GM06990 (cell line): ENCODE measurements around the gene PSG1.
"Not testable (repeated sequence)": the region's sequence is repeated elsewhere in the genome, so short reads cannot be mapped to it uniquely, and the experiment has no call there.

Experiments used
- DNase-seq: peaks from one replicate; pipeline ENCODE4 v3.0.0-alpha.2; 2011; ENCODE audit not compliant: insufficient read length; ENCODE audit errors: extremely low read depth
- H3K27me3 ChIP-seq: replicated peaks from 2 replicates; pipeline ENCODE4 v1.6.0; 2011; ENCODE audit warnings: low read length; ENCODE audit not compliant: control insufficient read depth, insufficient read depth
- H3K36me3 ChIP-seq: 2 replicates; pipeline ENCODE4 v1.5.1; 2011; ENCODE audit warnings: low read length; ENCODE audit not compliant: control insufficient read depth, insufficient read depth
- H3K4me3 ChIP-seq: replicated peaks from 2 replicates; pipeline ENCODE4 v1.5.1; 2011; ENCODE audit warnings: low read depth, mild to moderate bottlenecking, control low read depth, low read length
- CTCF ChIP-seq: IDR thresholded peaks from 2 replicates; pipeline ENCODE4 v1.5.1; 2011; ENCODE audit warnings: low read length, control low read depth, mild to moderate bottlenecking, inconsistent platforms; ENCODE audit not compliant: insufficient read depth, poor library complexity, severe bottlenecking

The PSG1 gene

GRCh38 chr19:42879613-42880012 lies at the start of gene PSG1:
Gene PSG1 (minus strand): TSS chr19:42879713. CDS start chr19:42879581, 132 bp downstream.
- DNase-seq, result no peak
- no peaks in the 10 kb centered on the region for H3K36me3 ChIP-seq
- H3K4me3 ChIP-seq, result no peak within 1 kb of the TSS
- no peak for TF ChIP-seq CTCF
- H3K27me3 ChIP-seq, result no peaks in the 10 kb centered on the region

GRCh38 chr19:42928896-42929295 lies 49.4 kb upstream of the PSG1 start:
- no peak for TF ChIP-seq CTCF

GRCh38 chr19:42926781-42927180 lies 47.3 kb upstream of the PSG1 start:
- no peak for DNase-seq

More at GRCh38 chr19:42928896-42929295, 49.4 kb upstream of the PSG1 start:
- no peak overlapping the region for H3K4me3 ChIP-seq
- DNase-seq, result no peak
- no peaks in the 10 kb centered on the region for H3K36me3 ChIP-seq
- no peaks in the 10 kb centered on the region; the same call in 1 of the 2 replicates for H3K27me3 ChIP-seq

GRCh38 chr19:42923106-42923505 lies 43.6 kb upstream of the PSG1 start:
- H3K4me3 ChIP-seq, H3K27me3 ChIP-seq, DNase-seq, H3K36me3 ChIP-seq: not testable (repeated sequence)
- peak; percentile 80 for TF ChIP-seq CTCF

More at GRCh38 chr19:42926781-42927180, 47.3 kb upstream of the PSG1 start:
- Histone ChIP-seq H3K4me3 (no peak overlapping the region), H3K36me3 (no peaks in the 10 kb centered on the region), H3K27me3 (no peaks in the 10 kb centered on the region; the same call in 1 of the 2 replicates)
- no peak for TF ChIP-seq CTCF

- not testable (repeated sequence) for H3K27me3 ChIP-seq, H3K4me3 ChIP-seq, H3K36me3 ChIP-seq, DNase-seq
Observed at GRCh38 chr19:42920971-42921370, 41.5 kb upstream of the PSG1 start.

- no peaks in the 10 kb centered on the region for H3K36me3 ChIP-seq
- no peak for DNase-seq
- no peak overlapping the region for H3K4me3 ChIP-seq
- H3K27me3 ChIP-seq, result no peaks in the 10 kb centered on the region
- no peak for TF ChIP-seq CTCF
Observed at GRCh38 chr19:42919757-42920079, 40.2 kb upstream of the PSG1 start.
